NOMO-1 treated with DMSO at 0.1 percent for 48 hours (cell line): ENCODE data around the gene C6orf141.
"Not testable (repeated sequence)": the region's sequence is repeated elsewhere in the genome, so short reads cannot be mapped to it uniquely, and the experiment has no call there.

Experiments used
- DNase-seq: peaks from one replicate; lab custom pipeline; 2025; ENCODE audit not compliant: unreplicated experiment; lab: John Stamatoyannopoulos, UW

C6orf141 gene

DNA sequence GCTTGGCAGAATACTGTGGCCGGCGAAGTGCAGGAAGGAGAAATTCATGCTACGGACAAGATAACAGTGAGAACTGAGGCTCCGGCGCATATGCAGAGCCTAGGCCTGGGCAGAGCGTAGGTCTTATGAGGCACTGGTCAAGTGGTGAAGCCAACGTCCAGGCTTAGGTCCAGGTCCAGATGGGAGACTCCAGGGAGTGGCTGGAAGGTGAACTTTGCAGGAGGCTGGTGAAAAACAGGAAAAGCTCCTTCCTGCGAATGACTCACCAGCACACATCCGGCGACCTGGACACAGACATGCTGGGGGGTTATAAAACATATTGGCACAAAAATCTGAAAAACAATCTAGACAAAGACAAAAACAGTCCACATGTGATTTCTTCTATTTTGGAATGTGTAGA is 15.4 kb downstream of the C6orf141 start:
- no peak for DNase-seq

DNA sequence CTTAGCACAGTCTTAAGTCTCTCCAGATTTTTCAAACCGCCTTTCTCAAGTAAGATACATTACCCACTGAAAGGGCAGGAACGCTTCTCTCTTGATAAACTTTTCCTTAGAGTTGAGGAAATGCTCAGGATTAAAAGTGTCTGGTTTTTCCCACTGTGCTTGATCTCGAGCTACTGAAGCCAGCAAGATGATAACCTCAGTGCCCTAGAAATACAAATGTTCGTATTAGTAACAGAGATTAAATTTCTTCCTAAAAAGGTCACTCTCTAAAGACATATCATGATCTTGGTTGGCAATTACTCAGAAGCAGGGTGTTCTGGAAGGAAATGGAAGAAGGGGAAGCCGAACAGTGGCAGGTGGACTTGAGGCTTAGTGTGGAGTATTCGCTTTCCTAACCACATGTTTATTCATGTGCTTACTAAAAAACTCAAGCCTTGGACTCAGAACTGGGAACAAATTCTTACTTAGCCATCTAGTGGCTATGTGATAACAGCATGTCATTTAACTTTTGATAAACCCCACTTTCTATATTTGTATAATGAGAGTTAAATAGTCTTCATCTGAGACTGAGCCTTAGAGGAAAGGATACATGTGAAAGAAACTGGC is 20.1 kb downstream of the C6orf141 start:
- no peak for DNase-seq

DNA sequence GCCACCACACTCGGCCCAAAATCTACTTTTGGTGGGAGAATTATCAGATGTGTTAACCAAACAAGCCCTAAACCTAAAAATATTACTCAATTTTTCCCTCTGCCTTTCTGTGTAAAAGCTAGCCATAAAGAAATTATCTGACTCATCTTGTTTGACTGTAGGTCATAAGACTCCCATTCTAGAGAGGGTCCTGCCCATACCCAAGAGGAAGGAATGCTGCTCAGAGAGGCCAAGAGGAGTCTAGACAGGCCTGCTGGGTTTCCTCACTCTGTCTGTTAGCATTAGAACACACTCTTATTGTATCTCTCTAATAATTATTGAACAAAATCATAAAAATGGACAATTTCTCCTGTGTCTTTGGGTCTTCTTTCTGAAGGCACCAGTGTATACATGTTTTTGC is 26.1 kb downstream of the C6orf141 start:
- DNase-seq = no peak

DNA sequence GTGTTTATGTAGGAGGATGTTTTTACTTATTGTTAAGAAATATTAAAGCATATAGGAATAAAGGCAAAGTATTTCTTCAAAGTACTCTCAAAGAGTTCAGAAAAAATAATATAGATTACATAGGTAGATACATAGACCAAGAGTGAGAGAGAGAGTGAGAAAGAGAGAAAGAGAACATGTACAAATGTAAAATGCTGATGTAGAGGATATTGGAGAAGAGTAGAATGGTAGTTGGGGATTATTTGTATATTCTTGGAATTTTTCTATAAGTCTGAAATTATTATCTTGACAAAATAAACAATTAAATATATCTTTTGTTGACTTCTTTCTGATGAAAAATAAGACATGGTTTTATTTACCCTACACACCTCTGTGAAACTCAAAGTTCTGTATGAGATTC is 29.2 kb downstream of the C6orf141 start:
- DNase-seq = no peak

DNA sequence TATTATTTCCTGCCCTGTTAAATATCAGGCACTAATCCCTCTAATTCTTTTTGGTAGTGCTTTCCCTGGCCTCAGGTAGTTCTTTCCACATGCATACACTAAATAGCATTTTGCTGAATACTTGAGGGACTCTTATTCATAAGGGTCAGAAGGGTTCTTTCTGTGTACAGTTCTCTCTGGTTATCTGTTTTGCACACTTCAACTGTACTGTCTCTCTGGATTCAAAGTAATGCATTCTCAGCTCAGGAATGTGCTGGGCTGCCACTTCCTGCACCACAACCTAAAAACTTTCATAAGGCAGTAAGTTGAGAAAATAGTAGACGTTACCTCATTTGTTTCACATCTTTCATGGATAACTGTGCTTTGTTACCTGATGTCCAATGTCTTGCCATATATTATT is 32.1 kb downstream of the C6orf141 start:
- DNase-seq = no peak

DNA sequence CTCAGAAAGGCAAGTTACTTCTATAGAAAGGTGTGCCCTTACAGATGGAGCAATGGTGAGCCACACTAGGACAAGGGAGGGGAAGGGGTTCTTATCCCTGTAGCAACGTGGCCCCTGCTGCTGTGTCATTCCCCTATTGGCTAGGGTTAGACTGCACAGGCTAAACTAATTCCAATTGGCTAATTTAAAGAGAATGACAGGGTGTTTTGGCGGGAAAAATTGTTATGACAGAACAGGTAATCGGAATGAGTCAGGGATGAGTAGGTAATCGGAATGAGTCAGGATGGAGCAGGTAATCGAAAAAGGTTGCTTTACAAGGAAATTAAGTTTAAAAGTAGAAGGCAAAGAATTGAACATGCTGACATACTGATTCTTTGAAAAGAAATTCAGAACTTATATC is 36.8 kb downstream of the C6orf141 start:
- not testable (repeated sequence) for DNase-seq
